T-cell (primary cell): ENCODE measurements around the gene QRFPR. TPM values are rescaled to one million over a fixed set of nuclear protein-coding genes. Genes with fewer than 3 reads are reported as not detected.

ENCODE experiments used
- ATAC-seq, 4 experiments: fragments of 200-7000 bp in 3 of 4; fragments of 150-1000 bp in 1 of 4; cut with Tn5 transposase; replicated peaks in 1 of 4; 1 replicate in 3 of 4; 2 replicates in 1 of 4; pipeline ENCODE4 v1.10.0; 2021; ENCODE audit warnings: moderate library complexity in 3 of 4, mild to moderate bottlenecking in 2 of 4, moderate number of reproducible peaks in 1 of 4
- CTCF ChIA-PET, 2 donors: fragments of 300-600 bp; sonication (Branson Sonifier 250); formaldehyde crosslinking; loops; one replicate each; lab custom pipeline; 2022; ENCODE audit warnings: antibody characterized with exemption in 2 of 2; lab: Charles Lee
- POLR2A ChIA-PET, 2 donors: fragments of 300-600 bp; sonication (Branson Sonifier 250); formaldehyde crosslinking; loops; one replicate each; lab custom pipeline; 2022; ENCODE audit warnings: antibody characterized with exemption in 2 of 2; lab: Charles Lee
- DNase-seq, 35 experiments: peaks; one replicate each; pipeline versions ENCODE4 v3.0.0 to v3.0.0-alpha.2; 2013 to 2023
- H3K27ac ChIP-seq: one replicate; pipeline ENCODE4 v1.5.1; 2013; ENCODE audit warnings: low read length
- H3K27me3 ChIP-seq, 2 experiments: replicated peaks in 1 of 2; 1 replicate in 1 of 2; 2 replicates in 1 of 2; pipeline versions ENCODE4 v1.6.1 to v1.7.0; 2013; ENCODE audit warnings: low read length in 1 of 2, mixed read lengths in 1 of 2; ENCODE audit not compliant: control insufficient read depth in 2 of 2, insufficient read depth in 2 of 2; ENCODE audit errors: extremely low read depth in 1 of 2
- H3K36me3 ChIP-seq, 2 donors: 1 replicate in 1 of 2; 2 replicates in 1 of 2; pipeline versions ENCODE4 v1.6.1 to v1.7.0; 2013; ENCODE audit warnings: low read length in 1 of 2; ENCODE audit not compliant: control insufficient read depth in 2 of 2, insufficient read depth in 1 of 2; ENCODE audit errors: extremely low read depth in 1 of 2
- H3K4me1 ChIP-seq, 2 experiments: 1 replicate in 1 of 2; 2 replicates in 1 of 2; pipeline versions ENCODE4 v1.6.1 to v1.7.0; 2013; ENCODE audit warnings: low read length in 2 of 2, mixed read lengths in 1 of 2; ENCODE audit not compliant: insufficient read depth in 2 of 2, control insufficient read depth in 1 of 2; ENCODE audit errors: extremely low read depth in 1 of 2
- H3K4me3 ChIP-seq, 2 donors: 1 replicate in 1 of 2; 2 replicates in 1 of 2; pipeline versions ENCODE4 v1.5.1 to v1.7.0; 2013; ENCODE audit warnings: mild to moderate bottlenecking in 2 of 2, low read length in 1 of 2, moderate library complexity in 1 of 2; ENCODE audit not compliant: control insufficient read depth in 1 of 2; ENCODE audit errors: extremely low read depth in 1 of 2
- H3K9me3 ChIP-seq: 2 replicates; pipeline ENCODE4 v1.7.0; 2013
- H3K27ac Mint-ChIP-seq, 2 donors: one replicate each; pipeline ENCODE4 v1.8.0; 2020 to 2021; ENCODE audit warnings: mild to moderate bottlenecking in 2 of 2, mixed read lengths in 2 of 2
- H3K27me3 Mint-ChIP-seq, 2 donors: one replicate each; pipeline ENCODE4 v1.8.0; 2021 to 2022; ENCODE audit warnings: mixed read lengths in 2 of 2
- H3K36me3 Mint-ChIP-seq: one replicate; pipeline ENCODE4 v1.8.0; 2021; ENCODE audit warnings: mixed read lengths
- H3K4me1 Mint-ChIP-seq, 3 donors: one replicate each; pipeline ENCODE4 v1.8.0; 2020 to 2022; ENCODE audit warnings: mixed read lengths in 3 of 3, mild to moderate bottlenecking in 1 of 3
- H3K4me3 Mint-ChIP-seq, 3 donors: one replicate each; pipeline ENCODE4 v1.8.0; 2020 to 2022; ENCODE audit warnings: mild to moderate bottlenecking in 3 of 3, mixed read lengths in 3 of 3, moderate library complexity in 3 of 3
- H3K9me3 Mint-ChIP-seq, 3 donors: one replicate each; pipeline ENCODE4 v1.8.0; 2020 to 2022; ENCODE audit warnings: mixed read lengths in 3 of 3
- WGBS: methylation state at CpG from one replicate; pipeline ENCODE4 v1.1.5; 2013; ENCODE audit warnings: missing lambda C conversion rate; ENCODE audit not compliant: insufficient coverage; 5-methylcytosine and 5-hydroxymethylcytosine counted together
- total RNA-seq, 35 experiments: library from RNA in 6 of 35; stranded (reverse) in 6 of 35; fragments of 120-200 nt in 1 of 35; gene quantifications; one replicate each; pipeline versions ENCODE4 v1.2.1 to v1.2.4 and lab custom pipeline; 2013 to 2026

The QRFPR gene
- total RNA-seq, 5 donors from 2014 or later (not counting 1 experiment from before 2014, with no cell fraction given): not detected

DNA sequence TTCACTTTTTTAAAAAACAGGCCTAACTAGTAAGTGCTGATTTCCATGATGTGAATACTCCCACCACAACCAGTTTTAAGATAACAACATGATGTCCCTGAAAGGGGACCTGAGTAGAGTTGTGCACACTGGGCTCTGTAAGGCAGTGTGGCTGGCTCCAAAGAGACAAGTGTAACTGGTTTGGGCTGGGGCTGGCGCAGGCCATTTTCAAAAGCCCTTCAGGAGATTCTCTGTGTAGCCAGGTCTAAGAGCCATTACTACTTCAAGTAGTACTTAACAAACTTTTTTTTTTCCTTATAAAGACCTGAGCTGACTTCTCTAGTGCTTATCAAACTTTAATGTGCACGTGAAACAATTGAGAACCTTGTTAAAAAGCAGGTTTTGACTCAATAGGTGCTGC, 4.3 kb downstream of the QRFPR start:
- ChIA-PET CTCF (no interaction called here), POLR2A (no interaction called here)
- Mint-ChIP-seq H3K9me3 (no peaks in the 10 kb centered on the region), H3K27me3 (peaks cover 45 to 48% of the 10 kb centered on the region in 2 donors), H3K4me3 (no peak overlapping the region), H3K27ac (no peak overlapping the region), H3K36me3 (no peaks in the 10 kb centered on the region), H3K4me1 (peaks cover 10 to 11% (median 10%) of the 10 kb centered on the region in 3 donors)
- DNase-seq: no peak
- Histone ChIP-seq H3K4me3 (no peak overlapping the region), H3K27ac (no peak overlapping the region), H3K4me1 (peaks cover 0 to 11% of the 10 kb centered on the region in 2 experiments), H3K9me3 (no peaks in the 10 kb centered on the region), H3K36me3 (no peaks in the 10 kb centered on the region), H3K27me3 (peaks cover 20 to 22% of the 10 kb centered on the region in 2 experiments)
- WGBS: 100% methylated on average over 1 of the region's 2 CpGs
- no peak for ATAC-seq

DNA sequence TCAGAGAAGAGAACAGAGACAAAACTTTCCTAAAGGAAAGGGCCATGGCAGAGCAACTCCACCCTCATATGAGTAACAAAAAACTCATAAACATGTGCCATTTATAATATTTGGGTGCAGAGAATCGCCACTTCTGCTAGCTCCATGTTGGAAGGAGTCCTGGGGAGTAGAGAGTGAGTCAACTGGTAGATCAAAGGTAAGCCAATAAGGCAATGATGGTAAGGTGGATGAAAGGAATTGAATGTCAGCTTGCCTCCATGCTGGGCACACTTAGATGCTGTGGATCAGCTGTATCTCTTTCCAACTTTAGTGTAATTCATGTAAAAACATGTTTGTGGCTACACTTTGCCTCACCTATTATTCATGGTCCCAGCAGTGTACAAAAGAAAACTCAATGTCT, 4.7 kb downstream of the QRFPR start:
- H3K9me3 Mint-ChIP-seq: no peaks in the 10 kb centered on the region
- no CpG with 5 or more reads among the region's 1 CpG for WGBS
- H3K4me1 ChIP-seq: peaks cover 0 to 11% of the 10 kb centered on the region in 2 experiments
- no peaks in the 10 kb centered on the region for H3K9me3 ChIP-seq
- DNase-seq (no peak), ATAC-seq (no peak)
- no peak overlapping the region for H3K27ac ChIP-seq
- peaks cover 42 to 48% of the 10 kb centered on the region in 2 donors for H3K27me3 Mint-ChIP-seq
- POLR2A ChIA-PET: no interaction called here
- CTCF ChIA-PET: no interaction called here
- no peak overlapping the region for H3K4me3 ChIP-seq
- H3K27ac Mint-ChIP-seq: no peak overlapping the region
- H3K4me3 Mint-ChIP-seq: no peak overlapping the region
- peaks cover 9 to 10% (median 10%) of the 10 kb centered on the region in 3 donors for H3K4me1 Mint-ChIP-seq
- H3K36me3 Mint-ChIP-seq: no peaks in the 10 kb centered on the region
- H3K27me3 ChIP-seq: peaks cover 19% of the 10 kb centered on the region in 2 experiments
- H3K36me3 ChIP-seq: no peaks in the 10 kb centered on the region

DNA sequence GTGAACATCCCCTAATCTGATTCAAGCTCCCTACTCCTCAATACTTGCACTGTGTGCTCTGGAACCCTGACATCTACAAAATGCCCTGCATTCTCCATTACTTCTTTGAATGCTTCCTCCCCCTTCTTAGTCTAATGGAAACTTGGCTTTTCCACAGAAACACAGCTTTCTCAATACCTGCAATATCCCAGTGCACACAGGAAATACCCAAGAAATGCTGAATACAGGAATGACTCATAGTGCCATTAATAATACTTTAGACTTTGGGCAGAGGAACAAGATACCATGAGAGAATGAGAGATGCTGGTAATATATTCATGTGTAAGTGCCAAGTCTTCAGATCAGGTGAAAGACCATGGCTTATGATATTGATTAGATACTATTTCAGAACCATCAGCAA, 5.6 kb downstream of the QRFPR start:
- Histone ChIP-seq H3K36me3 (no peaks in the 10 kb centered on the region), H3K27me3 (peaks cover 11 to 19% of the 10 kb centered on the region in 2 experiments), H3K27ac (no peak overlapping the region), H3K4me3 (no peak overlapping the region), H3K4me1 (peaks cover 0 to 5% of the 10 kb centered on the region in 2 experiments), H3K9me3 (no peaks in the 10 kb centered on the region)
- no peaks in the 10 kb centered on the region for H3K36me3 Mint-ChIP-seq
- H3K4me1 Mint-ChIP-seq: peaks cover 5 to 8% (median 8%) of the 10 kb centered on the region in 3 donors
- ChIA-PET CTCF (interaction anchor here in 1 of 2 donors (0.6 kb wide), 2 partner anchors 182 to 1513 kb away, joined by 3 read pairs; no protein-coding TSS in a partner anchor), POLR2A (interaction anchor here in 1 of 2 donors (0.7 kb wide), 1 partner anchor 914 kb away, joined by 3 read pairs; no protein-coding TSS in a partner anchor)
- no peak overlapping the region for H3K27ac Mint-ChIP-seq
- H3K4me3 Mint-ChIP-seq: no peak overlapping the region
- H3K9me3 Mint-ChIP-seq: no peaks in the 10 kb centered on the region
- no peak for ATAC-seq
- peaks cover 41 to 49% of the 10 kb centered on the region in 2 donors for H3K27me3 Mint-ChIP-seq
- DNase-seq: no peak

DNA sequence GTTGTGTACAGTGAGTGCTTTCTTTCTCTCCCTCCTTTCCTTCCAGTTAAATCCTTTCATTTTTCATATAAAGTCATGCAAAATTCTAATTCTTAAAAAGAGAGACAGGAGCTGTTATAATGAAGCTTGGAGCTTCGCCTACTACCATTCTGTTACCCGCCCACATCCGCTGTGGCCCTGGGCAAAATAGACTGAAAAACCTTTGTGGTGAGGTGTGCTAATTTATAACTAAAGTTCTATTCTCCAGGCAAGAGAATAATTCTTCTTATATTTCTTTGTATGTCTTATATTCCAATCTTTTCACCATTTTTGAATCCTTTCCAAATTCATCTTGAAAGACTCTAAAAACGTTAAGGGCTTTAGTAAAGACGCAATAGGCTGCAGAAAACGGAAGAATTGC, 7.0 kb downstream of the QRFPR start:
- DNase-seq (no peak), ATAC-seq (no peak)
- Mint-ChIP-seq H3K27me3 (peaks cover 26 to 35% of the 10 kb centered on the region in 2 donors), H3K9me3 (no peaks in the 10 kb centered on the region), H3K4me3 (no peak overlapping the region), H3K36me3 (no peaks in the 10 kb centered on the region), H3K27ac (no peak overlapping the region), H3K4me1 (no peaks in the 10 kb centered on the region)
- Histone ChIP-seq H3K4me1 (no peaks in the 10 kb centered on the region), H3K36me3 (no peaks in the 10 kb centered on the region), H3K27ac (no peak overlapping the region), H3K27me3 (peaks cover 5 to 10% of the 10 kb centered on the region in 2 experiments), H3K4me3 (no peak overlapping the region), H3K9me3 (no peaks in the 10 kb centered on the region)
- ChIA-PET POLR2A (interaction anchor here in 1 of 2 donors (0.5 to 0.6 kb wide), 2 partner anchors 27 to 1715 kb away, joined by 3 read pairs; no protein-coding TSS in a partner anchor), CTCF (interaction anchor here in 1 of 2 donors (0.6 kb wide), 1 partner anchor 1074 kb away, joined by 10 read pairs; no protein-coding TSS in a partner anchor)
- no CpG with 5 or more reads among the region's 6 CpGs for WGBS

DNA sequence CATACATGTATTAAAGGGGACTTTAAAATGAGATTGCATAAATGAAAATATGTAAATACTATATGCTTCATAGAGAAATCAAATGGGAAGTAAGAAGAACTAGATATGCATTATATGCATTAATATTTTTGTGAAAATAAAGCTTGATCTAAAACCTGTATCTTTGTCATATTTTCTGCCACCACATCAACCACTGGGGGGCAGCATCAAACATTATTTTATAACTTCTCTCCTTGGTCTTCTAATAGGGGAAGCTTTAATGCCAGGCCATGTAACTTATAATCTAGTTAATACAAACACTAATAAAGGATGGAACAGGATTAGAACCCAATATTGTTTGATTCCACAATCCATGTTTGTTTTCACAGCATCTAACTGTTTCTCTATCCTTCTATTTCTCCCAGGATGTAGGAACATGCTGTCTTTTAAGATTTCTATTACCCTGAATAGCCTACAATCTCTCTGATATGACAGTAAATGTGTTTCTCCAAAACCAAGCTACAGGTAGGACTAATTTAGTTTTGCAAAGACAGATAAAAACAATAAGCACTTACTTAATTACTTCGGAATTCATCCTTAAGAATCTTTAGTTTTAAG, 10.0 kb downstream of the QRFPR start:
- no peak overlapping the region for H3K27ac ChIP-seq
- CTCF ChIA-PET: interaction anchor here (0.5 to 1.4 kb wide), 6 partner anchors 9 to 354 kb away, joined by 3 read pairs; no protein-coding TSS in a partner anchor
- H3K36me3 ChIP-seq: no peaks in the 10 kb centered on the region
- H3K4me1 Mint-ChIP-seq: no peaks in the 10 kb centered on the region
- H3K4me3 Mint-ChIP-seq: no peak overlapping the region
- no peaks in the 10 kb centered on the region for H3K36me3 Mint-ChIP-seq
- H3K27me3 Mint-ChIP-seq: peaks cover 15 to 22% of the 10 kb centered on the region in 2 donors
- ATAC-seq: no peak
- H3K27me3 ChIP-seq: peaks cover 0 to 2% of the 10 kb centered on the region in 2 experiments
- H3K9me3 Mint-ChIP-seq: no peaks in the 10 kb centered on the region
- POLR2A ChIA-PET: no interaction called here
- H3K9me3 ChIP-seq: no peaks in the 10 kb centered on the region
- H3K4me1 ChIP-seq: no peaks in the 10 kb centered on the region
- no peak overlapping the region for H3K4me3 ChIP-seq
- H3K27ac Mint-ChIP-seq: no peak overlapping the region
- peak in 17 of 35 experiments; percentile 4 to 40 (median 14) for DNase-seq
- WGBS: no CpG with 5 or more reads among the region's 1 CpG

DNA sequence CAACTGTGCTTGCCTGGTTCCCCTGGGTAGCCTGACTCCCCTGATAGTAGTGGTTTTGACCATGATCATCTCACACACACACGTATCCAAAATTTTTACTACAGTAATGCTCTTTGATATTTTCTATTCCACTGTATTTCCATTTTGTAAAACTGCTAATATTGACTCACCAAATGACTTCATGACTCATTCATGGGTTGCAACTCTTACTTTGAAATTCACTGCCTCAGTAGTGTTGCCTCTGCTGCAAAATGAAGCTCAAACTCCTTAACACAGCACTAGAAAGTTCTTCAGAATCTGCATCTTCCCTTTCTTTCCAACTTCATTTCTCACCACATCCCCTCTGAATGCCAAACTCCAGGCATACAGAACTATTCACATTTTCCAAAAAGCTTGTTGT, 20.3 kb downstream of the QRFPR start:
- Histone ChIP-seq H3K27ac (no peak overlapping the region), H3K4me3 (no peak overlapping the region), H3K27me3 (peaks cover 0 to 2% of the 10 kb centered on the region in 2 experiments), H3K36me3 (no peaks in the 10 kb centered on the region), H3K9me3 (no peaks in the 10 kb centered on the region), H3K4me1 (no peaks in the 10 kb centered on the region)
- Mint-ChIP-seq H3K36me3 (no peaks in the 10 kb centered on the region), H3K9me3 (peaks cover under 1 to 1% (median under 1%) of the 10 kb centered on the region in 3 donors), H3K27me3 (peaks cover 10 to 21% of the 10 kb centered on the region in 2 donors), H3K4me3 (no peak overlapping the region), H3K4me1 (no peaks in the 10 kb centered on the region), H3K27ac (no peak overlapping the region)
- ATAC-seq: no peak
- DNase-seq: no peak
- ChIA-PET POLR2A (no interaction called here), CTCF (no interaction called here)
- WGBS: no CpG with 5 or more reads among the region's 1 CpG
